ENCODE results near the gene PDZRN3. TPM values are rescaled to one million over a fixed set of nuclear protein-coding genes. Genes with fewer than 3 reads are reported as not detected.

Gene PDZRN3
- total and polyA plus RNA-seq, 10 donors = 1.5 to 5.5 (median 2.8) TPM

GRCh38 chr3:73484656-73485248 lies 140.0 kb downstream of the PDZRN3 start:
- Histone ChIP-seq H3K27me3 (replicated peaks in 1 of 7) (no peaks in the 10 kb centered on the region), H3K4me3 (no peak overlapping the region), H3K9me3 (no peaks in the 10 kb centered on the region), H3K36me3 (no peaks in the 10 kb centered on the region), H3K4me1 (peaks cover 0 to 16% (median 13%) of the 10 kb centered on the region in 6 donors), H3K27ac (peak overlapping the region in 3 of 8 donors; percentile 1 to 70 (median 41))
- DNase-seq = no peak
- 47 to 55% (median 54%) methylated on average over 7 of the region's 7 CpGs for WGBS, 5 donors
- intact Hi-C loops (cut with DNase I; ENCODE audit: low total_unique reads) = no loop called here
- no peak for TF ChIP-seq POLR2A (IDR thresholded peaks at IDR 0.05)
- TF ChIP-seq POLR2AphosphoS5 (IDR thresholded peaks at IDR 0.05) = no peak
- no peak for TF ChIP-seq CTCF (IDR thresholded peaks at IDR 0.05 in 8 of 11, conservative IDR thresholded peaks at IDR 0.05 in 3 of 11)

- DNase-seq = no peak
- TF ChIP-seq CTCF (IDR thresholded peaks at IDR 0.05 in 8 of 11, conservative IDR thresholded peaks at IDR 0.05 in 3 of 11) = no peak
- TF ChIP-seq POLR2AphosphoS5 (IDR thresholded peaks at IDR 0.05) = no peak
- no peak for TF ChIP-seq POLR2A (IDR thresholded peaks at IDR 0.05)
- Histone ChIP-seq H3K4me1 (peaks cover 0 to 16% (median 13%) of the 10 kb centered on the region in 6 donors), H3K4me3 (no peak overlapping the region), H3K27me3 (replicated peaks in 1 of 7) (no peaks in the 10 kb centered on the region), H3K27ac (no peak overlapping the region), H3K9me3 (peaks cover 0 to 12% (median 3%) of the 10 kb centered on the region in 8 donors), H3K36me3 (no peaks in the 10 kb centered on the region)
- intact Hi-C loops (cut with DNase I; ENCODE audit: low total_unique reads) = no loop called here
- WGBS, 5 donors = 90 to 95% (median 94%) methylated on average over 3 of the region's 3 CpGs
Measured at GRCh38 chr3:73481888-73482287, 142.9 kb downstream of the PDZRN3 start.

GRCh38 chr3:73480187-73480672 lies 144.5 kb downstream of the PDZRN3 start:
- no peak for DNase-seq
- no peaks in the 10 kb centered on the region for H3K36me3 ChIP-seq

More at GRCh38 chr3:73480187-73480672, 144.5 kb downstream of the PDZRN3 start:
- Histone ChIP-seq H3K4me1 (peaks cover 0 to 8% (median 6%) of the 10 kb centered on the region in 6 donors), H3K9me3 (peaks cover 0 to 13% (median 3%) of the 10 kb centered on the region in 8 donors), H3K4me3 (no peak overlapping the region), H3K27me3 (replicated peaks in 1 of 7) (no peaks in the 10 kb centered on the region), H3K27ac (no peak overlapping the region)
- 79 to 92% (median 84%) methylated on average over 3 of the region's 3 CpGs for WGBS, 5 donors
- intact Hi-C loops (cut with DNase I; ENCODE audit: low total_unique reads) = no loop called here
- TF ChIP-seq CTCF (IDR thresholded peaks at IDR 0.05 in 8 of 11, conservative IDR thresholded peaks at IDR 0.05 in 3 of 11) (no peak), POLR2AphosphoS5 (IDR thresholded peaks at IDR 0.05) (no peak), POLR2A (IDR thresholded peaks at IDR 0.05) (no peak)
